Activated T-cell treated with anti-CD3 and anti-CD28 coated beads, Interleukin-2, amount 50 U/mL, for 72 hours (primary cell): ENCODE results near the gene ZNF300. TPM values are rescaled to one million over a fixed set of nuclear protein-coding genes. Genes with fewer than 3 reads are reported as not detected.
A peak's percentile ranks its signal among the peaks of the same experiment; 100 is the strongest.

Experiments
- ATAC-seq, 2 donors: fragments of 150-1000 bp; cut with Tn5 transposase; replicated peaks in 1 of 2; 2 replicates each; pipeline ENCODE4 v1.10.0; 2021; ENCODE audit warnings: moderate library complexity in 2 of 2, mild to moderate bottlenecking in 1 of 2
- DNase-seq, 2 donors: peaks; one replicate each; pipeline ENCODE4 v3.0.0; 2021 to 2022; ENCODE audit warnings: mixed read lengths in 1 of 2
- H3K27ac Mint-ChIP-seq: one replicate; pipeline ENCODE4 v1.8.0; 2022; ENCODE audit warnings: mild to moderate bottlenecking, moderate library complexity, mixed read lengths
- H3K27me3 Mint-ChIP-seq: one replicate; pipeline ENCODE4 v1.8.0; 2022; ENCODE audit warnings: low read depth, mixed read lengths
- H3K36me3 Mint-ChIP-seq, 2 donors: one replicate each; pipeline ENCODE4 v1.8.0; 2022; ENCODE audit warnings: mixed read lengths in 2 of 2, mild to moderate bottlenecking in 1 of 2; ENCODE audit not compliant: insufficient read depth in 2 of 2
- H3K4me1 Mint-ChIP-seq: one replicate; pipeline ENCODE4 v1.8.0; 2022; ENCODE audit warnings: low read depth, mixed read lengths
- H3K4me3 Mint-ChIP-seq, 2 donors: one replicate each; pipeline ENCODE4 v1.8.0; 2022; ENCODE audit warnings: mild to moderate bottlenecking in 2 of 2, mixed read lengths in 2 of 2, moderate library complexity in 2 of 2
- H3K9me3 Mint-ChIP-seq, 2 donors: one replicate each; pipeline ENCODE4 v1.8.0; 2022; ENCODE audit warnings: mixed read lengths in 2 of 2
- total RNA-seq, 2 donors: library from RNA; stranded (reverse); gene quantifications; one replicate each; pipeline ENCODE4 v1.2.3, GENCODE V29; 2022

Gene ZNF300
- total RNA-seq = under 1 TPM; 0.44 to 0.79 TPM

- peaks cover 11% of the 10 kb centered on the region for H3K4me1 Mint-ChIP-seq
- H3K27ac Mint-ChIP-seq = peak within 1 kb of the TSS; percentile 55
- H3K36me3 Mint-ChIP-seq = peaks cover 25 to 37% of the 10 kb centered on the region in 2 donors
- peaks cover 24 to 30% of the 10 kb centered on the region in 2 donors for H3K9me3 Mint-ChIP-seq
- peak; percentile 59 to 81 for ATAC-seq
- H3K4me3 Mint-ChIP-seq = peak within 1 kb of the TSS; percentile 75 to 80
- H3K27me3 Mint-ChIP-seq = peaks cover 22% of the 10 kb centered on the region
- DNase-seq = peak; percentile 23 to 47
These were observed at the start of gene ZNF300 for GRCh38 chr5:150904479-150905311. Gene ZNF300, minus strand, starts transcription at chr5:150904980. Its CDS starts 1,825 bp downstream, at chr5:150903155.

DNA sequence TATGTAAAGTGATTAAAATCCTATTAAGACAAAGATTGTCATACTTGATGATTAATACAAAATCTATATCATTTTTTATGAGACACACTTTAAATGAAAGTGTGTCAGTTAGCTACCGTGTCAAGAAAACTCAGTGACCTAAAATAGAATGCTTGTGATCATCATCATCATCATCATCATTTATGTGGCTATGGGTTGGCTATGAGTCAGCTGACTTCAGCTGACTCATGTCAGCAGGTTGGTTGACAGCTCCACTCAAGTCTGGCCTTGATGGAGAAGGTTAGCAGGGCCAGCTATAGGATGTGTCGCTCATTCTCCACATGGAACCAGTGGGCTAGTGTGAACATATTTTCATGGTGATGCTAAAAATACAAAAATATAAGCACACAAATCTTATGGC, 43.8 kb upstream of the ZNF300 start:
- H3K4me3 Mint-ChIP-seq = no peak overlapping the region
- DNase-seq = no peak

GRCh38 chr5:150946351-150946905, 41.6 kb upstream of the ZNF300 start:
- Mint-ChIP-seq H3K9me3 (peaks cover 20 to 31% of the 10 kb centered on the region in 2 donors), H3K36me3 (peaks cover 20 to 28% of the 10 kb centered on the region in 2 donors), H3K27me3 (peaks cover 28% of the 10 kb centered on the region), H3K4me3 (peak overlapping the region in 1 of 2 donors; percentile 6), H3K27ac (no peak overlapping the region), H3K4me1 (no peaks in the 10 kb centered on the region)
- DNase-seq (no peak), ATAC-seq (no peak)

More for the DNA sequence above, 43.8 kb upstream of the ZNF300 start:
- H3K9me3 Mint-ChIP-seq = peaks cover 20 to 29% of the 10 kb centered on the region in 2 donors
- peaks cover 28% of the 10 kb centered on the region for H3K27me3 Mint-ChIP-seq
- no peaks in the 10 kb centered on the region for H3K4me1 Mint-ChIP-seq
- no peak for ATAC-seq
- H3K36me3 Mint-ChIP-seq = peaks cover 20 to 29% of the 10 kb centered on the region in 2 donors
- H3K27ac Mint-ChIP-seq = no peak overlapping the region

GRCh38 chr5:150945947-150946346, 41.2 kb upstream of the ZNF300 start:
- no peak overlapping the region for H3K27ac Mint-ChIP-seq
- peaks cover 20 to 28% of the 10 kb centered on the region in 2 donors for H3K36me3 Mint-ChIP-seq
- ATAC-seq = no peak
- H3K4me1 Mint-ChIP-seq = no peaks in the 10 kb centered on the region
- peaks cover 28% of the 10 kb centered on the region for H3K27me3 Mint-ChIP-seq
- H3K9me3 Mint-ChIP-seq = peaks cover 20 to 29% of the 10 kb centered on the region in 2 donors
- H3K4me3 Mint-ChIP-seq = no peak overlapping the region
- no peak for DNase-seq

DNA sequence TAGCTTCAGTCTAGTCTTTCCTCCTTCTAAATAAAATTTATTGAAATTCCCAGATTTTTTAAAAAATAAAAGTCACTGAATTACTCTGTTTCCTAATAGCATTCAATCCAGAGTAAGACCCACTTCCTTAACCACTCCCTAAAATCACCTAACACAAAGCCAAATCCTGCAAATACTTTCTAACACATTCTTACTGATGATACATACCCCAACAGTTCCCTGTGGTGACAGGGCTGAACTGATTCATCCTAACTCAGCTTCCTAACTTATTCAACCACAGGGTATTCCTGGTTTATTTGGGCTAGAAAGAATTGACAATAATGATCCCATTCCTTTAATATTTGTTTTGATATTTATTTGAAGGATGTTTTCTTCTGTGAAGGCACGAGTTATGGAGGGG, 40.7 kb upstream of the ZNF300 start:
- Mint-ChIP-seq H3K4me3 (no peak overlapping the region), H3K27me3 (peaks cover 28% of the 10 kb centered on the region), H3K27ac (no peak overlapping the region), H3K9me3 (peaks cover 20 to 25% of the 10 kb centered on the region in 2 donors), H3K36me3 (peaks cover 17 to 25% of the 10 kb centered on the region in 2 donors), H3K4me1 (no peaks in the 10 kb centered on the region)
- ATAC-seq (no peak), DNase-seq (no peak)

GRCh38 chr5:150931368-150931965, 26.7 kb upstream of the ZNF300 start:
- no peaks in the 10 kb centered on the region for H3K4me1 Mint-ChIP-seq
- no peak for DNase-seq
- peaks cover 20 to 36% of the 10 kb centered on the region in 2 donors for H3K9me3 Mint-ChIP-seq
- H3K36me3 Mint-ChIP-seq = peaks cover 20 to 41% of the 10 kb centered on the region in 2 donors
- no peaks in the 10 kb centered on the region for H3K27me3 Mint-ChIP-seq
- no peak for ATAC-seq
- H3K4me3 Mint-ChIP-seq = no peak overlapping the region
- H3K27ac Mint-ChIP-seq = no peak overlapping the region

DNA sequence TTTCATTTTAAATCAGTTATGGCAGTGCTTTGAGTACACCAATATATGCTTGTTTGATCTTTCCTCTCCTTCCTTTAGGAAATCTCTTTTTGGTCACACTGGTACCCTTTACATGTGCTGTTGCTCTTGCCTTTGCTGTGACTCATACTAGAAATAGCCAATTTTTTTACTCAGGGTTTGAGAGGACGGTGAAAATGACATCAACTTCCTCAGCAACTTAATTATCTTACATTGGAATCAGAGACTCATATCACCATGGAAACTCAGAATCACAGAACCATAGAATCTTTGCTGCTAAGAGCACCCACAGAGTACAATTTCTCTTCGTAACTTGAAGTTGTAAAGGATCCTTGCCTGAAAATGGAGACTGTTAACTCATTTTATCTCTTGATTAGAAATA, 13.8 kb upstream of the ZNF300 start:
- Mint-ChIP-seq H3K36me3 (peaks cover 11 to 25% of the 10 kb centered on the region in 2 donors), H3K4me3 (no peak overlapping the region), H3K27ac (no peak overlapping the region), H3K9me3 (peaks cover 19 to 23% of the 10 kb centered on the region in 2 donors), H3K27me3 (peaks cover 12% of the 10 kb centered on the region), H3K4me1 (no peaks in the 10 kb centered on the region)
- ATAC-seq (no peak), DNase-seq (no peak)

GRCh38 chr5:150912312-150912814, 7.6 kb upstream of the ZNF300 start:
- H3K36me3 Mint-ChIP-seq = peaks cover 11 to 12% of the 10 kb centered on the region in 2 donors
- H3K27me3 Mint-ChIP-seq = no peaks in the 10 kb centered on the region
- ATAC-seq (no peak), DNase-seq (no peak)
- H3K27ac Mint-ChIP-seq = no peak overlapping the region
- no peaks in the 10 kb centered on the region for H3K4me1 Mint-ChIP-seq
- peaks cover 19 to 24% of the 10 kb centered on the region in 2 donors for H3K9me3 Mint-ChIP-seq
- no peak overlapping the region for H3K4me3 Mint-ChIP-seq

GRCh38 chr5:150905312-150905683, 518 bp upstream of the ZNF300 start:
- peaks cover 22% of the 10 kb centered on the region for H3K27me3 Mint-ChIP-seq
- H3K4me3 Mint-ChIP-seq = peak overlapping the region; percentile 75 to 80
- H3K4me1 Mint-ChIP-seq = peaks cover 11% of the 10 kb centered on the region
- H3K27ac Mint-ChIP-seq = peak overlapping the region; percentile 55
- peaks cover 21 to 34% of the 10 kb centered on the region in 2 donors for H3K36me3 Mint-ChIP-seq
- DNase-seq (no peak), ATAC-seq (no peak)
- peaks cover 23 to 25% of the 10 kb centered on the region in 2 donors for H3K9me3 Mint-ChIP-seq

DNA sequence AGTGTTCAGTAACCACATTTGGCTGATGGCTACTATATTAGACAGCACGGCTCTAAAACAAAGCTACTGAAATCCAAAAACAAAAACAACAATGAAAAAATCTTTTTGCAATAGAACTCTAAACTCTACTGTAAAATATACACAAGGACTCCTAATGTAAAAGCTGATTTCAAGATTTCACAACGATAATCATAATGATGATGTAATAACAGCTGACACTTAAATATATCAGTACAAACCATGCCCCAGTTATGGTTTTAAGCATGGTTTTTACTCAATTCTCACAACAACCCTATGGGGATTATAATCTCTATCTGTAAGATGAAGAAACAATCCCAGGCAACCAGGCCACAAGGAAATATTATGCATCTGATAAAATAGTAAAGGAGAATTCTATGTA, 3.3 kb downstream of the ZNF300 start:
- H3K9me3 Mint-ChIP-seq = peaks cover 33 to 42% of the 10 kb centered on the region in 2 donors
- peaks cover 11% of the 10 kb centered on the region for H3K4me1 Mint-ChIP-seq
- ATAC-seq = no peak

GRCh38 chr5:150895431-150896428, 9.1 kb downstream of the ZNF300 start:
- H3K9me3 Mint-ChIP-seq = peaks cover 37 to 40% of the 10 kb centered on the region in 2 donors
- no peak for ATAC-seq
- no peak overlapping the region for H3K27ac Mint-ChIP-seq
- H3K27me3 Mint-ChIP-seq = peaks cover 4% of the 10 kb centered on the region
- H3K36me3 Mint-ChIP-seq = peaks cover 36 to 62% of the 10 kb centered on the region in 2 donors
- no peak overlapping the region for H3K4me3 Mint-ChIP-seq
- DNase-seq = no peak
- no peaks in the 10 kb centered on the region for H3K4me1 Mint-ChIP-seq

More for the DNA sequence above, 3.3 kb downstream of the ZNF300 start:
- Mint-ChIP-seq H3K27ac (no peak overlapping the region), H3K27me3 (peaks cover 22% of the 10 kb centered on the region), H3K36me3 (peaks cover 40 to 59% of the 10 kb centered on the region in 2 donors), H3K4me3 (no peak overlapping the region)
- DNase-seq = no peak

GRCh38 chr5:150879358-150879757, 25.4 kb downstream of the ZNF300 start:
- Mint-ChIP-seq H3K4me1 (no peaks in the 10 kb centered on the region), H3K27me3 (no peaks in the 10 kb centered on the region), H3K36me3 (peaks cover 10% of the 10 kb centered on the region in 2 donors), H3K9me3 (peaks cover 7 to 16% of the 10 kb centered on the region in 2 donors), H3K27ac (no peak overlapping the region), H3K4me3 (no peak overlapping the region)
- DNase-seq (no peak), ATAC-seq (no peak)
